ENCODE results near the gene SRGAP3. TPM values are rescaled to one million over a fixed set of nuclear protein-coding genes. Genes with fewer than 3 reads are reported as not detected.

Gene SRGAP3
- total RNA-seq, 2 experiments from 2014 or later = 1.2 to 1.5 TPM

GRCh38 chr3:9207116-9207763, 42.2 kb downstream of the SRGAP3 start:
- ATAC-seq (no peak), DNase-seq (no peak)
- Mint-ChIP-seq H3K9me3 (ENCODE audit: low read depth) (no peaks in the 10 kb centered on the region), H3K4me1 (peaks cover 2% of the 10 kb centered on the region), H3K4me3 (no peak overlapping the region), H3K36me3 (ENCODE audit: low read depth) (no peaks in the 10 kb centered on the region), H3K27me3 (no peaks in the 10 kb centered on the region), H3K27ac (no peak overlapping the region)
- ChIA-PET POLR2A (no interaction called here), CTCF (interaction anchor here (0.6 to 0.8 kb wide), 3 partner anchors 34 to 204 kb away, joined by 3 to 4 read pairs (median 3); no protein-coding TSS in a partner anchor)
- intact Hi-C loops (cut with DNase I, micrococcal nuclease) = no loop called here

- ChIA-PET POLR2A (no interaction called here), CTCF (no interaction called here)
- H3K4me3 Mint-ChIP-seq = no peak overlapping the region
- no peak overlapping the region for H3K27ac Mint-ChIP-seq
- no peaks in the 10 kb centered on the region for H3K36me3 Mint-ChIP-seq (ENCODE audit: low read depth)
- H3K27me3 Mint-ChIP-seq = no peaks in the 10 kb centered on the region
- no peak for DNase-seq
- peaks cover 2% of the 10 kb centered on the region for H3K4me1 Mint-ChIP-seq
- intact Hi-C loops (cut with DNase I, micrococcal nuclease) = no loop called here
- no peaks in the 10 kb centered on the region for H3K9me3 Mint-ChIP-seq (ENCODE audit: low read depth)
- no peak for ATAC-seq
Observed at GRCh38 chr3:9206287-9206686, 43.2 kb downstream of the SRGAP3 start.

- Mint-ChIP-seq H3K36me3 (ENCODE audit: low read depth) (no peaks in the 10 kb centered on the region), H3K4me1 (no peaks in the 10 kb centered on the region), H3K27ac (no peak overlapping the region), H3K4me3 (no peak overlapping the region), H3K27me3 (no peaks in the 10 kb centered on the region), H3K9me3 (ENCODE audit: low read depth) (no peaks in the 10 kb centered on the region)
- ATAC-seq (peak; percentile 33), DNase-seq (no peak)
- CTCF ChIA-PET = interaction anchor here (0.6 kb wide), 1 partner anchor 13 kb away, joined by 3 read pairs; no protein-coding TSS in a partner anchor
- POLR2A ChIA-PET = no interaction called here
- intact Hi-C loops (cut with DNase I, micrococcal nuclease) = no loop called here
Observed at GRCh38 chr3:9205345-9206143, 43.9 kb downstream of the SRGAP3 start.

- CTCF ChIA-PET = interaction anchor here (0.6 kb wide), 1 partner anchor 12 kb away, joined by 3 read pairs; no protein-coding TSS in a partner anchor
- POLR2A ChIA-PET = no interaction called here
- ATAC-seq = no peak
- H3K9me3 Mint-ChIP-seq (ENCODE audit: low read depth) = no peaks in the 10 kb centered on the region
- DNase-seq = no peak
- no peaks in the 10 kb centered on the region for H3K4me1 Mint-ChIP-seq
- no peak overlapping the region for H3K27ac Mint-ChIP-seq
- H3K27me3 Mint-ChIP-seq = no peaks in the 10 kb centered on the region
- no peak overlapping the region for H3K4me3 Mint-ChIP-seq
- intact Hi-C loops (cut with DNase I, micrococcal nuclease) = no loop called here
- H3K36me3 Mint-ChIP-seq (ENCODE audit: low read depth) = no peaks in the 10 kb centered on the region
Observed at GRCh38 chr3:9204253-9204992, 45.0 kb downstream of the SRGAP3 start.

- Mint-ChIP-seq H3K9me3 (ENCODE audit: low read depth) (no peaks in the 10 kb centered on the region), H3K4me3 (no peak overlapping the region), H3K36me3 (ENCODE audit: low read depth) (no peaks in the 10 kb centered on the region), H3K27me3 (no peaks in the 10 kb centered on the region), H3K4me1 (no peaks in the 10 kb centered on the region), H3K27ac (no peak overlapping the region)
- ChIA-PET POLR2A (no interaction called here), CTCF (interaction anchor here (0.6 to 0.8 kb wide), 2 partner anchors 9 to 54 kb away, joined by 3 read pairs; no protein-coding TSS in a partner anchor)
- no peak for DNase-seq
- no peak for ATAC-seq
- intact Hi-C loops (cut with DNase I, micrococcal nuclease) = no loop called here
Observed at GRCh38 chr3:9203317-9203716, 46.1 kb downstream of the SRGAP3 start.

GRCh38 chr3:9202546-9202945, 46.9 kb downstream of the SRGAP3 start:
- ChIA-PET POLR2A (no interaction called here), CTCF (interaction anchor here (0.6 to 0.8 kb wide), 2 partner anchors 9 to 54 kb away, joined by 3 read pairs; no protein-coding TSS in a partner anchor)
- DNase-seq = no peak
- Mint-ChIP-seq H3K9me3 (ENCODE audit: low read depth) (no peaks in the 10 kb centered on the region), H3K4me3 (no peak overlapping the region), H3K27me3 (no peaks in the 10 kb centered on the region), H3K4me1 (no peaks in the 10 kb centered on the region), H3K27ac (no peak overlapping the region), H3K36me3 (ENCODE audit: low read depth) (no peaks in the 10 kb centered on the region)
- intact Hi-C loops (cut with DNase I, micrococcal nuclease) = no loop called here
- ATAC-seq = no peak

GRCh38 chr3:9201955-9202354, 47.5 kb downstream of the SRGAP3 start:
- H3K4me3 Mint-ChIP-seq = no peak overlapping the region
- intact Hi-C loops (cut with DNase I, micrococcal nuclease) = no loop called here
- H3K27ac Mint-ChIP-seq = no peak overlapping the region
- no peaks in the 10 kb centered on the region for H3K4me1 Mint-ChIP-seq
- H3K36me3 Mint-ChIP-seq (ENCODE audit: low read depth) = no peaks in the 10 kb centered on the region
- ChIA-PET CTCF (no interaction called here), POLR2A (no interaction called here)
- DNase-seq = no peak
- H3K9me3 Mint-ChIP-seq (ENCODE audit: low read depth) = no peaks in the 10 kb centered on the region
- no peaks in the 10 kb centered on the region for H3K27me3 Mint-ChIP-seq
- ATAC-seq = no peak

- ATAC-seq (no peak), DNase-seq (no peak)
- intact Hi-C loops (cut with DNase I, micrococcal nuclease) = no loop called here
- H3K36me3 Mint-ChIP-seq (ENCODE audit: low read depth) = no peaks in the 10 kb centered on the region
- H3K27me3 Mint-ChIP-seq = no peaks in the 10 kb centered on the region
- no peaks in the 10 kb centered on the region for H3K4me1 Mint-ChIP-seq
- no peak overlapping the region for H3K27ac Mint-ChIP-seq
- POLR2A ChIA-PET = no interaction called here
- H3K4me3 Mint-ChIP-seq = no peak overlapping the region
- H3K9me3 Mint-ChIP-seq (ENCODE audit: low read depth) = no peaks in the 10 kb centered on the region
- CTCF ChIA-PET = interaction anchor here (0.7 kb wide), 1 partner anchor 152 kb away, joined by 3 read pairs; no protein-coding TSS in a partner anchor
Observed at GRCh38 chr3:9201266-9201665, 48.2 kb downstream of the SRGAP3 start.

GRCh38 chr3:9199775-9200174, 49.7 kb downstream of the SRGAP3 start:
- ChIA-PET CTCF (no interaction called here), POLR2A (interaction anchor here (0.7 to 0.9 kb wide), 2 partner anchors 14 to 83 kb away, joined by 3 to 4 read pairs; no protein-coding TSS in a partner anchor)
- intact Hi-C loops (cut with DNase I, micrococcal nuclease) = no loop called here
- Mint-ChIP-seq H3K27me3 (no peaks in the 10 kb centered on the region), H3K27ac (no peak overlapping the region), H3K4me1 (no peaks in the 10 kb centered on the region), H3K36me3 (ENCODE audit: low read depth) (no peaks in the 10 kb centered on the region), H3K9me3 (ENCODE audit: low read depth) (no peaks in the 10 kb centered on the region), H3K4me3 (no peak overlapping the region)
- ATAC-seq = no peak
- DNase-seq = no peak

GRCh38 chr3:9198899-9199335, 50.5 kb downstream of the SRGAP3 start:
- ATAC-seq = no peak
- no peak overlapping the region for H3K27ac Mint-ChIP-seq
- intact Hi-C loops (cut with DNase I, micrococcal nuclease) = no loop called here
- no peak for DNase-seq
- H3K27me3 Mint-ChIP-seq = no peaks in the 10 kb centered on the region
- ChIA-PET CTCF (interaction anchor here (0.6 kb wide), 1 partner anchor 157 kb away, joined by 4 read pairs; no protein-coding TSS in a partner anchor), POLR2A (no interaction called here)
- H3K4me3 Mint-ChIP-seq = no peak overlapping the region
- no peaks in the 10 kb centered on the region for H3K9me3 Mint-ChIP-seq (ENCODE audit: low read depth)
- H3K4me1 Mint-ChIP-seq = no peaks in the 10 kb centered on the region
- H3K36me3 Mint-ChIP-seq (ENCODE audit: low read depth) = no peaks in the 10 kb centered on the region

GRCh38 chr3:9198261-9198660, 51.2 kb downstream of the SRGAP3 start:
- ChIA-PET POLR2A (no interaction called here), CTCF (no interaction called here)
- no peaks in the 10 kb centered on the region for H3K27me3 Mint-ChIP-seq

More at GRCh38 chr3:9198261-9198660, 51.2 kb downstream of the SRGAP3 start:
- DNase-seq (no peak), ATAC-seq (no peak)
- intact Hi-C loops (cut with DNase I, micrococcal nuclease) = no loop called here
- no peaks in the 10 kb centered on the region for H3K36me3 Mint-ChIP-seq (ENCODE audit: low read depth)
- H3K9me3 Mint-ChIP-seq (ENCODE audit: low read depth) = no peaks in the 10 kb centered on the region
- H3K4me3 Mint-ChIP-seq = no peak overlapping the region
- H3K27ac Mint-ChIP-seq = no peak overlapping the region
- H3K4me1 Mint-ChIP-seq = no peaks in the 10 kb centered on the region

Data from activated CD4-positive, alpha-beta T cell treated with anti-CD3 and anti-CD28 coated beads for 36 hours (primary cell).